ENCODE results near the gene OR1D2.

Gene OR1D2

GRCh38 chr17:3049705-3050295, 54.4 kb downstream of the OR1D2 start:
- Histone ChIP-seq H3K36me3 (ENCODE audit: control insufficient read depth in 1 of 2, insufficient read depth in 2 of 2, low read depth in 1 of 2, low read length in 2 of 2) (no peaks in the 10 kb centered on the region), H2BK120ac (ENCODE audit: low read depth, low read length) (no peak overlapping the region), H3K18ac (ENCODE audit: low read depth in 1 of 2, low read length in 2 of 2) (no peak overlapping the region), H3K23ac (ENCODE audit: low read length in 2 of 2) (no peak overlapping the region), H2BK15ac (ENCODE audit: low read depth, poor library complexity, severe bottlenecking) (no peak overlapping the region), H3K4ac (ENCODE audit: low read depth in 1 of 2, low read length in 2 of 2) (no peak overlapping the region), H3K27me3 (ENCODE audit: control insufficient read depth in 1 of 2, insufficient read depth in 1 of 2, low read length in 2 of 2) (no peaks in the 10 kb centered on the region), H3K9me3 (ENCODE audit: control insufficient read depth, low read length) (no peaks in the 10 kb centered on the region), H3K27ac (ENCODE audit: low read length, poor library complexity, severe bottlenecking) (no peak overlapping the region), H2BK12ac (ENCODE audit: low read length in 2 of 2) (no peak overlapping the region), H3K4me2 (ENCODE audit: low read length, poor library complexity, severe bottlenecking) (no peak overlapping the region), H2AK5ac (ENCODE audit: low read length, severe bottlenecking) (no peak overlapping the region), H4K91ac (ENCODE audit: low read length) (no peak overlapping the region), H3K4me1 (ENCODE audit: control insufficient read depth, insufficient read depth, low read depth, low read length) (peaks cover 7% of the 10 kb centered on the region), H3K9ac (ENCODE audit: low read length) (peak overlapping the region; percentile 88), H4K8ac (ENCODE audit: low read length) (no peak overlapping the region), H3K79me1 (replicated peaks; ENCODE audit: low read length, poor library complexity, severe bottlenecking) (no peaks in the 10 kb centered on the region), H2AFZ (ENCODE audit: low read depth, low read length) (no peak overlapping the region), H2BK5ac (ENCODE audit: low read depth, low read length, poor library complexity, severe bottlenecking) (no peak overlapping the region), H3K4me3 (ENCODE audit: insufficient read depth in 1 of 2, low read depth in 1 of 2, low read length in 2 of 2) (peak overlapping the region in 1 of 2 experiments; percentile 96), H3K14ac (ENCODE audit: low read length in 2 of 2) (no peak overlapping the region)
- 97% methylated on average over 8 of the region's 8 CpGs for WGBS
- no peak for DNase-seq

GRCh38 chr17:3048727-3049471, 55.3 kb downstream of the OR1D2 start:
- Histone ChIP-seq H2AK5ac (ENCODE audit: low read length, severe bottlenecking) (no peak overlapping the region), H3K9me3 (ENCODE audit: control insufficient read depth, low read length) (peaks cover 4% of the 10 kb centered on the region), H3K4ac (ENCODE audit: low read depth in 1 of 2, low read length in 2 of 2) (peak overlapping the region in 1 of 2 experiments; percentile 91), H2BK15ac (ENCODE audit: low read depth, poor library complexity, severe bottlenecking) (no peak overlapping the region), H2AFZ (ENCODE audit: low read depth, low read length) (peak overlapping the region; percentile 85), H3K27me3 (ENCODE audit: control insufficient read depth in 1 of 2, insufficient read depth in 1 of 2, low read length in 2 of 2) (no peaks in the 10 kb centered on the region), H3K27ac (ENCODE audit: low read length, poor library complexity, severe bottlenecking) (no peak overlapping the region), H3K18ac (ENCODE audit: low read depth in 1 of 2, low read length in 2 of 2) (peak overlapping the region in 1 of 2 experiments; percentile 86), H3K14ac (ENCODE audit: low read length in 2 of 2) (no peak overlapping the region), H4K8ac (ENCODE audit: low read length) (peak overlapping the region; percentile 96), H3K4me1 (ENCODE audit: control insufficient read depth, insufficient read depth, low read depth, low read length) (peaks cover 8% of the 10 kb centered on the region), H3K9ac (ENCODE audit: low read length) (peak overlapping the region; percentile 88), H2BK5ac (ENCODE audit: low read depth, low read length, poor library complexity, severe bottlenecking) (no peak overlapping the region), H4K91ac (ENCODE audit: low read length) (peak overlapping the region; percentile 80), H3K4me3 (ENCODE audit: insufficient read depth in 1 of 2, low read depth in 1 of 2, low read length in 2 of 2) (peak overlapping the region; percentile 71 to 96), H3K36me3 (ENCODE audit: control insufficient read depth in 1 of 2, insufficient read depth in 2 of 2, low read depth in 1 of 2, low read length in 2 of 2) (no peaks in the 10 kb centered on the region), H2BK120ac (ENCODE audit: low read depth, low read length) (no peak overlapping the region), H2BK12ac (ENCODE audit: low read length in 2 of 2) (no peak overlapping the region), H3K4me2 (ENCODE audit: low read length, poor library complexity, severe bottlenecking) (peak overlapping the region; percentile 98), H3K79me1 (replicated peaks; ENCODE audit: low read length, poor library complexity, severe bottlenecking) (no peaks in the 10 kb centered on the region), H3K23ac (ENCODE audit: low read length in 2 of 2) (no peak overlapping the region)
- WGBS: 2% methylated on average over 50 of the region's 50 CpGs
- DNase-seq: peak; percentile 96

GRCh38 chr17:3046753-3047152, 57.5 kb downstream of the OR1D2 start:
- H2BK12ac ChIP-seq (ENCODE audit: low read length in 2 of 2): no peak overlapping the region
- no peak for DNase-seq
- 63% methylated on average over 1 of the region's 3 CpGs for WGBS
- no peak overlapping the region for H3K9ac ChIP-seq (ENCODE audit: low read length)
- H2AK5ac ChIP-seq (ENCODE audit: low read length, severe bottlenecking): no peak overlapping the region
- no peak overlapping the region for H3K23ac ChIP-seq (ENCODE audit: low read length in 2 of 2)
- no peak overlapping the region for H3K18ac ChIP-seq (ENCODE audit: low read depth in 1 of 2, low read length in 2 of 2)
- no peak overlapping the region for H2BK15ac ChIP-seq (ENCODE audit: low read depth, poor library complexity, severe bottlenecking)
- no peak overlapping the region for H2BK5ac ChIP-seq (ENCODE audit: low read depth, low read length, poor library complexity, severe bottlenecking)
- no peak overlapping the region for H2AFZ ChIP-seq (ENCODE audit: low read depth, low read length)
- H3K4ac ChIP-seq (ENCODE audit: low read depth in 1 of 2, low read length in 2 of 2): no peak overlapping the region
- no peak overlapping the region for H2BK120ac ChIP-seq (ENCODE audit: low read depth, low read length)
- H3K9me3 ChIP-seq (ENCODE audit: control insufficient read depth, low read length): peaks cover 13% of the 10 kb centered on the region
- no peaks in the 10 kb centered on the region for H3K79me1 ChIP-seq (replicated peaks; ENCODE audit: low read length, poor library complexity, severe bottlenecking)
- no peak overlapping the region for H3K14ac ChIP-seq (ENCODE audit: low read length in 2 of 2)
- H3K27ac ChIP-seq (ENCODE audit: low read length, poor library complexity, severe bottlenecking): no peak overlapping the region
- no peak overlapping the region for H4K91ac ChIP-seq (ENCODE audit: low read length)
- no peaks in the 10 kb centered on the region for H3K36me3 ChIP-seq (ENCODE audit: control insufficient read depth in 1 of 2, insufficient read depth in 2 of 2, low read depth in 1 of 2, low read length in 2 of 2)
- no peaks in the 10 kb centered on the region for H3K27me3 ChIP-seq (ENCODE audit: control insufficient read depth in 1 of 2, insufficient read depth in 1 of 2, low read length in 2 of 2)
- H3K4me1 ChIP-seq (ENCODE audit: control insufficient read depth, insufficient read depth, low read depth, low read length): peaks cover 8% of the 10 kb centered on the region
- H4K8ac ChIP-seq (ENCODE audit: low read length): no peak overlapping the region
- no peak overlapping the region for H3K4me3 ChIP-seq (ENCODE audit: insufficient read depth in 1 of 2, low read depth in 1 of 2, low read length in 2 of 2)
- no peak overlapping the region for H3K4me2 ChIP-seq (ENCODE audit: low read length, poor library complexity, severe bottlenecking)

- no peak for DNase-seq
- no peak overlapping the region for H3K18ac ChIP-seq (ENCODE audit: low read depth in 1 of 2, low read length in 2 of 2)
- H2BK5ac ChIP-seq (ENCODE audit: low read depth, low read length, poor library complexity, severe bottlenecking): no peak overlapping the region
- H2BK15ac ChIP-seq (ENCODE audit: low read depth, poor library complexity, severe bottlenecking): no peak overlapping the region
- no peak overlapping the region for H2BK12ac ChIP-seq (ENCODE audit: low read length in 2 of 2)
- no peaks in the 10 kb centered on the region for H3K79me1 ChIP-seq (replicated peaks; ENCODE audit: low read length, poor library complexity, severe bottlenecking)
- no peak overlapping the region for H2AK5ac ChIP-seq (ENCODE audit: low read length, severe bottlenecking)
- H3K27ac ChIP-seq (ENCODE audit: low read length, poor library complexity, severe bottlenecking): no peak overlapping the region
- H4K91ac ChIP-seq (ENCODE audit: low read length): no peak overlapping the region
- no peak overlapping the region for H4K8ac ChIP-seq (ENCODE audit: low read length)
- no peak overlapping the region for H3K4me2 ChIP-seq (ENCODE audit: low read length, poor library complexity, severe bottlenecking)
- H2AFZ ChIP-seq (ENCODE audit: low read depth, low read length): no peak overlapping the region
- no peaks in the 10 kb centered on the region for H3K36me3 ChIP-seq (ENCODE audit: control insufficient read depth in 1 of 2, insufficient read depth in 2 of 2, low read depth in 1 of 2, low read length in 2 of 2)
- no peak overlapping the region for H3K23ac ChIP-seq (ENCODE audit: low read length in 2 of 2)
- no peak overlapping the region for H3K4me3 ChIP-seq (ENCODE audit: insufficient read depth in 1 of 2, low read depth in 1 of 2, low read length in 2 of 2)
- no peak overlapping the region for H2BK120ac ChIP-seq (ENCODE audit: low read depth, low read length)
- H3K14ac ChIP-seq (ENCODE audit: low read length in 2 of 2): no peak overlapping the region
- H3K9ac ChIP-seq (ENCODE audit: low read length): no peak overlapping the region
- H3K9me3 ChIP-seq (ENCODE audit: control insufficient read depth, low read length): peaks cover 13% of the 10 kb centered on the region
- H3K27me3 ChIP-seq (ENCODE audit: control insufficient read depth in 1 of 2, insufficient read depth in 1 of 2, low read length in 2 of 2): peaks cover 5 to 10% of the 10 kb centered on the region in 2 experiments
- peaks cover 3% of the 10 kb centered on the region for H3K4me1 ChIP-seq (ENCODE audit: control insufficient read depth, insufficient read depth, low read depth, low read length)
- no peak overlapping the region for H3K4ac ChIP-seq (ENCODE audit: low read depth in 1 of 2, low read length in 2 of 2)
- 61% methylated on average over 11 of the region's 11 CpGs for WGBS
These were observed 60.4 kb downstream of the OR1D2 start for GRCh38 chr17:3043737-3044365.
